ENCODE data around the gene ELAVL1.
"Not testable (repeated sequence)": the region's sequence is repeated elsewhere in the genome, so short reads cannot be mapped to it uniquely, and the experiment has no call there.

ELAVL1 gene

DNA sequence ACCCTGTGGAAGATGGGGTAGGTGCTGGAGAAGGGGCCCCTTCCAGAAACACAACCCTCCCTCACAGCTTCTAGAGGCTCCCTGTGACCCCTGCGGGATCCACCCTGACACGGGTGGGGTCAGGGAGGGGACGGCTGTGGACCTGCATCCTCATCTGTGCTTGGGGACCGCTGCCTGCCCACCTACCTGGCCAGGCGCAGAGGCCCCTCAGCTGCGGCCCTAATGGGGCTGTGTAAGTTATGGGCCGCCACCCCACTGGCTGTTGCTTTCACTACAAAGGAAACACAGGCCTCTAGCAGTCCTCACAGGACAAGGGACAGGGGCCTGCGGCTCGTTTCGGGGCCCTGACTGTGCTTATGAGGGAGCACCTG lies 72.5 kb downstream of the ELAVL1 start:
- no peak for DNase-seq

DNA sequence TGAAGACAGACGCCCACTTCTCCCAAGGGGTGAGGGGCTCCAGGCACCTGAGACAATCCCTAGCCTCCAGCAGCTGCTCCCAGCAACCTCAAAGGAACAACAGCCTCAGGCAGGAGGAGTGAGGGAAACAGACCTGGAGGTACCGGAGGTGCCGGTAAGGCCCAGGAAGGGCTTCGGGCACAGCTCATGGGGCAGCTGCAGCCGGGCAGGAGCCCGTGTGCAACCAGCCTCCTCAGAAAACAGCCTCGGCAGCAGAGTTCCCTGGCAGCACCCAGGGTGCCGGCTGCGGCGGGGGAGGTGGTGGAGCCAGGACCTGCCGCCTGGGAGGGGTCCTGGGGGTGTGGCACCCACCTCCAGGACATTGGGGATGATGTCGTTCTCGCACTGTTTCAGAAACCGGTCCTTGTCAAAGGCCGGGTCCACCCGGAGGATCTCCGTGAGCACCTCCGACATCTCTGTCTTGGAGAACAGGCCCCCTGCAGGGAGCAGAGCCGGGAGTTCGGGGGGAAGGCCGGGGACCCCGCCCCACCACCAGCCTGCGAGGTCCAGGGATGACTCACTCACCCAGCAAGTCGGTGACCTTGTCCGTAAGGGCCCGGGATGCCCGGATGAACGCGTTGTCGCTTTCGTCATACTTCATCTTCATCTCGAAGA lies 73.0 kb downstream of the ELAVL1 start:
- DNase-seq = no peak

DNA sequence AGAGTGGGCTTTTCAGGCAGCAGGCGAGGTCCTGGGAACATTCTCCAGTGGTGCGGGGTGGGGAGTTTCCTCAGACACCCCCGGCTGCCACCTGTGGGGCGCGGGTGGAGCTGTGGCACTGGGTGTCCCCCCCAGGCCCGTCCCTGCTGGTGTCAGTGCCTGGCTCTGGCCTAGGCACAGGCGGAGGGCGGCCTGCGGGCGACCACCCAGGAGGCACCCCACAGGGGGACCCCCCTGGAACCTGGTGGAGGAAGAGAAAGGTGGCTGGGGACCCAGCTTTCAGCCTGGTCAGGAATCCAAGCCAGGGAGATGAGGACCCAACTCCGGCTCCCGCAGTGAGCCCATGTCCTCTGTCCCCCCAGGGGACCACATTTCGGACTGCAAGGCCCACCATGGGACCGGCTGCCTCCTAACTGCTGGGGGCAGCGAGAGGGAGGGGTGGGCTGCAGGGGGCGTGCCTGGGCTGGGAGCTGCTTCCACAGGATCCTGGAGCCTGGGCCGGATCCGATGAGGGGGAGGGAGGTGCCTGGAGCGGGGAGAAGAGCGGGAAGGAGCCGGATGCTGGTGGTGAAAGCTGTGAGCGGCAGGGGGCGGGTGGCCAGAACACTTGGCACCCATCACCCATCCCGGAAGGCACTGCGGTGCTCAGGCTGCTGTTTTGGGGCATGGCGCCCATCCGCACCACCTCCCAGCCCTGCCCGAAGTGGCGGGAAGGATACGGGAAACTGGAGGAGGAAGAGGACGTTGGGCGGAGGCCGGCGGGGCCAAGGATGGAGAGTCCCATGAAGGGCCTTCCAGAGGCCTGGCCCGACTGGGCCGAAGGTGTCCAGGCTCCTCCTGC lies 74.0 kb downstream of the ELAVL1 start:
- DNase-seq = no peak

DNA sequence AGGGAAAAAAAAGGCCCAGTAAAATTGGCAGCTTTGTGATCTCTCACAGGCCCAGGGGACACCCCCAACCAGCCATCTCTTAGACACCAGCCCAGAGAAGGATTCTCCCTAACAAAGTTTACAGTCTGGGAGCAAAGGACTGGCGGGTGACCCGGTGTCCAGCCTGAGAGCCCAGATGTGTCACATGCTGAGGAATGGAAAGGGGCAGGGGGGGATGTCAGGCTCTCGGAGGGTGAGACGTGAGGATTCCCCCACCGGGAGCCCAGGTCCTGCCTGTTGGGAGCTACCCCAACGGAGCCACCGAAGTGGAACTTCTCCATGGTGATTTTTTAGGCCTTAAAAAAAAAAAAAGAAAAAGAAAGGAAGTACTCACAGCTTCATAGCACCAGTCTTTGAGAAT lies 74.7 kb downstream of the ELAVL1 start:
- no peak for DNase-seq

DNA sequence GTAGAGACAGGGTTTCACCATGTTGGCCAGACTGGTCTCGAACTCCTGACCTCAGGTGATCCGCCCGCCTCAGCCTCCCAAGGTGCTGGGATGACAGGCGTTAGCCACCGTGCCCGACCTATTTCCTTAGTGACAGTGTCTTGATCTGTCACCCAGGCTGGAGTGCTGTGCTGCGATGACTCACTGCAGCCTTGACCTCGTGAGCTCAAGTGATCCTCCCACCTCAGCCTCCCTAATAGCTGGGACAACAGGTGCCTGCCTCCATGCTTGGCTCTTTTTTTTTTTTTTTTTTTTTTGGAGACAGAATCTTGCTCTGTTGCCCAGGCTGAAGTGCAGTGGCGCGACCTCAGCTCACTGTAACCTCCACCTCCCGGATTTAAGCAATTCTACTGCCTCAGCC lies 75.4 kb downstream of the ELAVL1 start:
- DNase-seq = not testable (repeated sequence)

DNA sequence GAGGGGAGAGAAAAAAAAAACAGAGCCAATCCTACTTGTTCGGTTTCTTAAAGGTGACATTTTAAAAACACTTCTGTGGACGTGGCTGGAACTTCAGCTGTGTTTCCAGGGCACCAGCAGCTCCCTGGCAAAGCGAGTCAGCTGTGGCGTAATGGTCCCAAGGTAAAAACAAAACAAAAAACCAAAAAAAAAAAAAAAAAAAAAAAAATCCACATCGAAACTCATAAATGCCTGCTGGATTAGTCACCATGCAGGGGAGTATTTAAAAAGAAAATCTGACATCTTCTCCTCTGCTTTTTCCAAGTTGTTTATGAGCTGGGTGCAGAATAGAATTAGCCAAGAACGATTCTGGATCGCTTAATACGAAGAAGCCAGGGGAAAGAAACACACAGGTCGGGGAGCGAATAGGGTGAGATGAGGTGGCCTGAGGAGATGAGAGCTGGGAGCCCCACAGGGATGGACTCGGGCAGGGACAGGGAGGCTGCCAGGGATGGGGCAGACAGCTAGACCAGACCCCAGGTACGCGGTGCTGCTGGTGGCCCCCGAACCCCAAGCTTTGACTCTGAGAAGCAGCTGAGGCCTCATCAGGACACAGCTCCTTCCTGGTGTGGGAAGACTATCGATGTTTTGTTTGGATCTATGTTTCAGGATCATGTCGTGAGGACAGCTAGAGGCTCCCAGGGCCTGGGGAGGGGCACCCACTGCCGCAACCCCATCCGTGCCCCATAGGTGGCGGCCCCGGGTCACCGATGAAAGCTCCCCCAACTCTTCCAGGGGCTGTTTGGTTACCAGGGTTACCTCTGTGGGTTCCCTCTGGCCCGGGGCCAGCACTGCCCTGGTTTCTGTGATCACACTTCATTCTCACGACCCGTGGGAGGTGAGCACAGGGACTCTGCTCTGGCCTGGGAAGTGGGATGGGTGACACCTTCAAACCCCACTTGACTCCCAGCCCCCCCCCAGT lies 76.4 kb downstream of the ELAVL1 start:
- DNase-seq = peak; percentile 70

DNA sequence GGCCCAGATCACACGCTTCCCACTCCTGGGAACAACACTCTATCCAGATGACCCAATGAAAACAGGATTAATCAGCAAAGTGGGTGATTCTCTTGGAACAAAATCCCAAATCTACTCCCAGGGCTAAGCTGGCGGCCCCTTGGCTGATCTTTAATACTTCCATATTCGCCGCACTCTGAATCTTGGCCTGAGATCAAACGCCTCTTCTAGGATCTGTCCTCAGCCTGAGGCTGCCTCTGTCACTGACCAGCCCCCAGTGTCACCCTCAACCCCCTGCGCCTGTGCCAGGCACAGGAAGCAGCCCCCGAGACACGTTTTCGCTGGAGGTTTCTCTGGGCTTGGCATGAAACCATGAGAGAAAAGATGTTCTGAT lies 77.1 kb downstream of the ELAVL1 start:
- no peak for DNase-seq

DNA sequence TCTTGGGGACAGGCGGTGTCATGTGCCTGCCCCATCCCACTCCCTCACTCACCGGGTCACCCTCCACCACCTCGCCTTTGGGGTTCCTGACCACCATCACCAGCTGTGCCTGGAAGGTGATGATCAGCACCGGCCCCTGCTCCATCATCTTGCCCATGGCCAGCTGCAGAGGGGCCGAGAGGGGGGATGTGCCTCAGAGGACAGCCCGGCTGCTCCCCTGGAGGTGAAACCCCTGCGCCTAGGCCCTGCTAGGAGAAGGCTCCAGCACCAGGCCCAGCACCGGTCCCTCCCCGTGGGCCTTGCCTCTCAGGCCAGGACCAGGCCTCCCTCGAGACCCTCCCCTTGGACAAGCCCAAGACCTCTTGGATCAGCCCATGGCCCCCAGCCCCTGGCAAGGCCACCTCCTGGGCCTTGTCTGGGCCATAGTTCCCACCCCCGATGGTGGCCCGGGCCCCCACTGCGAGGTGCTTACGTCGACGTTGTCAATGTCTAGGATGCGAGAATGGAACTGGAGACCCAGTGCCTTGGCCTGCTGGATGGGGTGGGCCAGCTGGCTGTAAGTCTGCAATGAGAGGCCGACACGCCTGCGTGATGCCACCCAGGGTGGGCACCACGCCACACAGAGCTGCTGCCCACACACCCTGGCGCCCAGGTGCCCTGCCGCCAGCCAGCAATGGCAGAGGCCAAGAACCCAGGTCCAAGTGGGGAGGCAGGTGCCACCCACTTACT lies 77.7 kb downstream of the ELAVL1 start:
- no peak for DNase-seq

DNA sequence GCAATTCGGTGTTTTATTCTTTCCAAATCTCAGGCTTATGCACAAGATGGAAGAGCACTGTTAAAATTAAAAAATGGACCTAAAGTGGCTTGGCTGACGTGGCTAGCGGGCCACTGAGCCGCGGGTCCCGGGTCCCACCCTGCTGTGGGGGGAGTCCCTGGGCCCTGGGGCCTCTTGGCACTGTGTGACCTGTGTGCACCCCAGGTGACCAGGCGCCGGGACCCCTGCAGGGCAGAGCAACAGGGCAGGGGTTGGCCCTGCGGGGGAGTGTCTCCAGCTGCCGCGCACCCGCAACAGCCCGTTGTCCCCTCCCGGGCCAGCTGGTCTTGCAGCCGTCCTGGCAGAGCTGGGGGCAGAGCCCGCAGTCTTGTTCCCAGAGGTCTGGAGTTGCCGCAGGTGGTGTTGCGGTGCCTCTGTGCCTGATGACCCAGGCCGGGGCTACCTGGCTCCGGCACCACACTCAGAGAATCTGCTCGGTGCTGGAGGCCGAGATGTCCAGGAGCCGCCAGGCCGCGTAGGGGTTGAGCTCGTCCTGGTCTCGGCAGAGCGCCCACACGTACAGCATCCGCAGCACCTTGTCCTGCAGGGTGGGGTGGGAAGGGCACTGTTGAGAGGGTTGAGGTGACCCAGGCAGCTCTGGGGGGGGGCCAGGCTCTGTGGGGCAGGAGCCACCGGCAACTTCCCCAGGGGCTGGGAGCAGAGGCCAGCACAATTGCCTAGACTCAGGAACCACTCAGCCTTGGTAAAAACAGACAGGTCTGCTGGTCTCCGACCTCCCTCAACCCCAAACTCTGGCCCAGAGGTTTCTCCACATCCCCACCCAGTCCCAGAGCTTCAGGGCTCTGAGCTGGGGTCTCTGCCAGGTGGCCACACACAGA lies 78.5 kb downstream of the ELAVL1 start:
- DNase-seq = no peak

DNA sequence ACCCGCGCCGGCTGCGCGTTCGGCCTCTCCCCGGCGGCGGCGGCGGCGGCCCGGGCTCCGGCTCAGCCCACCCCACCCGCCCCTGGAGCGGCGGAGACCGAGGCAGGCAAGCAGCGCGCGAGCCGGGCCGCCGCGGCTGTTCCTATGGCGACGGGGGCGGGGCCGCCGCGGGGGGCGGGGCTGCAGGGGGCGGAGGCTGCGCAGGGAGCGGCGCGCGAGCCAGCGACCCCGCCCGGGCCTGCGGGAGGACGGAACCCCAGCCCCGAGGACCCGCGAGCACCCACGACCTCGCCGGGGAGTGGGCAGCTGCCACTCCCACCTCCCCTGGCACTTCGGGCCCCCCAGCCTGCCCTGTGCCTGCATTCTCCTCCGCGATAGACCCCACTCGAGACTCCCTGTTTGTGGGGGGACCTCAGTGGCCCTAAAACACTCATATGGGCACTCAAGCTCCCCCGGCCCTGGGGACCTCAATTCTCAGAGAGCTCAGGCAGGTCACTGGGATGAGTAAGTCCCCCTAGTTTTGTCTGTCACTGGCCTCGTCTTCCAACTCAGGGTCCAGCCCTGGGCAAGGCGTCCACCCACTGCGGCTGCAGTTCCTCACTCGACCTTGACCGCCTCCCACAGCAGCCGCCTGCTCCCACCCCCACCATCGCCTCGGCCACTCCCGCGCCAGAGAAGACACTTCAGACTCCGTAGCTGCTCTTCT lies 79.3 kb downstream of the ELAVL1 start, which contains the start of gene CTXN1:
CTXN1 (minus strand) TSS at position 115 of the 706 bp plus-strand sequence. CDS start 597 bp downstream, outside the sequence.
- DNase-seq = peak; percentile 33

DNA sequence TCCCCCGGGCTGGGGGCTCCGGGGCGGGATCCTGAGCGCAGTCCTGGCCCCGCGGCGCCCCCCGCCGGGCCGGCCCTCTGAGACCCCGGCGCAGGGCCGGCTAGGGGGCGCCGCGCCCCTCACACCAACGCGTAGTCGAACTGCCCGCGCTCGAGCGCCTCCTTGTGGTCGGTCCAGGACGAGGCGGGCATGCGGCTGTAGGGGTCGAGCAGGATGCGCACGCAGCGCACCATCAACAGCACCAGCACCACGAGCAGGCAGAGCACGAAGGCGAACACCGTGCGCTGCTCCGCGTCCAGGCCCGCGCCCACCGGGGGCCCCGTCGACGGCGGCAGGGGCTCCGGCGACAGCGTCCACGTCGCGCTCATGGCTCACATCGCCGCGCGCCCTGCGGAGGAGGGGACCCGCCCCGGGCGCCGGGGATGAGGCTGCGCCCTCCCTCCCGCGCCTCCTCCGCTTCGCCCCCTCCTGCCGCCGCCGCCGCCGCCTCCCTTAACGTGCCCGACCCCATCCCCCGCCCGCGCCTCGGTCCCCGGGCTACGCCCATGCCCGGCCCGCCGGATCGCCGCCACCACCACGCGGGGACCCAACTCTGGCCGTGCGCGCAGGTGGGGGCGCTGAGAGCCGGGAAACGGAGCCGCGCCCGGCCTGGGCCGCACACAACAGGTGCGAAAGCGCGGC lies 80.1 kb downstream of the ELAVL1 start:
- DNase-seq = peak; percentile 49

DNA sequence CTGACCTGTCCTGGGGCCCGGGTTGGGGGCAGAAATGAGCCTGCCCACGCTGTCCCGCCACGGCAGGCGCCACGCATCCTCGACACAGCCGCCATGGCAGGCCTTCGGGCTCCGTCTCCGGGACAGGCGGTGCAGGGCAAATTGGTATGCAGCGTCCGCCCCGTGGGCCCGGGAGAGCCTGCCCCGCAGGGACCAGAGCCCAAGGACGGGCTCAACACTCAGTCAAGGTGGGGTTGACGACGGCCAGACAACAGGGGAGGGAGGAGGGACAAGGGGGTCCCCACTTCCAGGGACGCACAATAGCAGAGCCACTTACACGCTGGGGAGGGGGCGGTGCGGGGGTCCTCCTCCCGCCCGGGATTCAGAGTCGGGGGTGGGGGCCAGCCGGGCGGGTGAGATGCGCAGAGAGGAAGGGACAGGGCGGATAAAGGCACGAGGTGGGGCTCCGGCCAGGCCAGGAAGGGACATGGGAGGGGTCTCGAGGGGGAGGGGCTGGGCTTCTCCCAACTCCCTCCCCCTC lies 80.7 kb downstream of the ELAVL1 start:
- DNase-seq = no peak

DNA sequence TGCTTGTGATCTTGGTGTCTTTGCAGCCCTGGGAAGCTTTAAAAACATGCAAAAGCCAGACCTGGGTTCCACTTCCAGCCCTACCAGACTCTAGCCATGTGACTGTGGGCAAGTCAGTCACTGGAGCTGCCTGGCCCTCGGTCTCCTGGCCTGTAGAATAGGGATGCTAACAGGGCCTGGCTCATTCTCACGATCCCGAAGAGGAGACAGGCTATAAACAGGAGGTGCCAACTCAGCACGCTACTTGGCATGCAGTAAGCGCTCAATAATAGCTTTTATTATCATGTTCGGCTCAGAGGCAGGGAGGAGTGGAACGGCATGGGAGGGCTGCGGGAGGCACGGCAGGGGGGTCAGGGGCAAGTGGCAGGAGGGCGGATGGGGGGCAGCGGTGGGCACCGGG lies 81.2 kb downstream of the ELAVL1 start:
- DNase-seq = no peak

DNA sequence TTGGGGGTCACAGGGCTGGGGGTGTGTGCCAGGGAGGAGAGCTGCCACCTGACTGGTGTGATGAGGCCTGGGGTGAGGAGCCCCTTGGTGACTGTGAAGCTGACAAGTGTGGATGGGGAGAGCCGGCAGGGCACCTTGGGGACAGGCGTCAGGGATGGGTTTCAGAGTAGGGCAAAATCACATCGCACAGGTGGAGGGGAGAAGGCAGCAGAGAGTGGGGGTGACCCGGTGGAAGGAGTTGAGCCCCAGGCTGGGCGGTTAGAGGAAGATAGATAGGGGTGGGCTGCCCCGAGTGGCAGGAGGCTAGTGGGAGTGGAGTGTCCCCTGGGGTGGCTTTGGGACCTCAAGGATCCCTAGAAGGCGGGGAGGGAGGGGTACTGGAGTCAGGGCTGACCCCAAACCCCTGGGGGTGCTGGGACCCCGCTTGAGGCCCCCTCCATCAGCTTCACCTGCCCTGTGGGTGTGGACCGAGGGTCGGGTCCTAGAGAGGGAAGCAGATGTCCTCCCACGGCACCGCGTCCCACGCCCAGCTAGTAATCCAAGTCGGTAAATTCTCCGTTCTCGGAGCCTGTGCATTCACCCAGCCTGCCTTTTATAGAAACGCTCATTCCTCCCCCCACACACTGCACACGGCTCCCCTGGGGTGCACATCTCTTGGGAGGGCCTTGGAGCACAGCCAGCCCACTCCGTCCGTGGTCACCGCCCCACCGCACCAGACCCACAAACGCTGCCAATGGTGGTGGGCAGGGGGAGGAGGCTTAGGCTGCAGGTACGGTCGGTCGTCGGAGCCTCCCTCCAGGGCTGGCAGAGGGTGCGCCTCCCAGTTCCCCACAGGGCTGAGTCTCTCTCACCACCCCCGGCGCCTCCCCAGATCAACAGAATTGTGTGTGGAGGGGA lies 81.9 kb downstream of the ELAVL1 start:
- DNase-seq = no peak

DNA sequence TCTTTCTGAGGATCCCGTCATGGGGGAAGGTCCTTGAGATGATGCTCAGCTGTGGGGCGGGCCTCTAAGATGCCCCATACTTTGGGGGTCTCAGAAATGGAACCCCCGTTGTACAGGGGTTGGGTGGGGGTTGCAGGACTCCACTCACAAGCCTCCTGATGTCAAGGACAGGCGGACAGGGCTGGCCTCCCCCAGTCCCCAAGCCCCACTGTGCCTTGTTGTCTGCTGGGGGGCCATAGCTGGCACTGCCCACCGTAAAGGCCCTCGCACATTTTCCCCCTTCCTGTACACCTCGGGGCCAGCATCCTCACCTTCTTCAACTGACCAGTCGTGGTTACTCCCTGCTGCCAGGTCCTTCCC lies 82.6 kb downstream of the ELAVL1 start:
- no peak for DNase-seq

DNA sequence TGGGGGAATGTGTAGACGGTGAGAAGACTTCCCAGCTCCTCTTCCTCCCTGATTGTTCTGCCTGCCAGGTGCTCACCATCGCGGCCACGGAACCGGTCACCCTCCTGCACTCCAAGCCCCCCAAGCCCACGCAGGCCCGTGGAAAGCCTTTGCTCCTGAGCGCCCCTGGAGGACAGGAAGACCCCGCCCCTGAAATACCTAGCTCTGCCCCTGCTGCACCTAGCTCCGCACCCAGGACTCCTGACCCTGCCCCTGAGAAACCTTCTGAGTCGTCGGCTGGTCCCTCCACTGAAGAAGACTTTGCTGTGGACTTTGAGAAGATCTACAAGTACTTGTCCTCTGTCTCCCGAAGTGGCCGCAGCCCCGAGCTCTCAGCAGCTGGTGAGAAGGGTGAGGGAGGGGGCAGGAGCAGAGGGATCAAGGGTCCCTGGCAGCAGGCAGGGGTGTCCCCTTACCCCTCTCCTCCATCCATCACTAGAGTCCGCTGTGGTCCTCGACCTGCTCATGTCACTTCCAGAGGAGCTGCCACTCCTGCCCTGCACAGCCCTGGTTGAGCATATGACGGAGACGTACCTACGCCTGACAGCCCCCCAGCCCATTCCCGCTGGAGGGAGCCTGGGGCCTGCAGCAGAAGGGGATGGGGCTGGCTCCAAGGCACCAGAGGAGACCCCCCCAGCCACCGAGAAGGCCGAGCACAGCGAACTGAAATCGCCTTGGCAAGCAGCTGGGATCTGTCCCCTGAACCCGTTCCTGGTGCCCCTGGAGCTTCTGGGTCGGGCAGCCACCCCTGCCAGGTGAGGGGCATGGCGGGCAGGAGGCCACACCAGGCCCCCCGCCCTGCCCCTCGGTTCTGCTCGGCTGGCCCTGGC lies 83.2 kb downstream of the ELAVL1 start:
- DNase-seq = no peak

DNA sequence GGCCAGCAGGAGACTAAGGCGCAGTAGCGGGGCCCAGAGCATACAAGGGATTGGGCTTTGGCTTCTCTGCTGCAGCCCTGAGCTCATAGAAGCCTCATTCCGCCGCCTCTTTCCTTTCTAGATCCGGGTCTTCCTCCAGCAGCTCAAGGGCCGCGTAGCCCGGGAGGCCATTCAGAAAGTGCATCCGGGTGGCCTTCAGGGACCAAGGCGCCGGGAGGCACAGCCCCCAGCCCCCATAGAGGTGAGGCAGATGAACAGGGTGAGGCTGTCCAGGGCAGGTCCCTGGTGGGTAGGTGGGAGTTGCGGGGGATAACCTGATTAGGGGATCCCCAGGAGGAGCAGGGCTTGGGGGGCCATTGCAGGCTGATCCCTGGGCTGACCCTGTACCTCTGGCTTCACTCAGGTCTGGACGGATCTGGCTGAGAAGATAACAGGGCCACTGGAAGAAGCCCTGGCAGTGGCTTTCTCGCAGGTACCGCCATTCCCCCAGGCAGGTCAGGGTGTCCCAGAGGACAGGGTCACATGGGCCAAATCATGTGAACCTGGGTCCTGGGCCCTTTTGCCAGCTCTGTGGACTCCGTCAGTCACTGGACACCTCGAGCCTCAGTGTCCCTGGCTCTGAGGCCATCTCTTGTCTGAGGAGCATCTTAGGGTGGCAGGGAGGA lies 84.0 kb downstream of the ELAVL1 start:
- DNase-seq = no peak

Data from HCEC 1CT (cell line).